ENCODE results near the gene FGF12.

GRCh38 chr3:192207239-192207638 is 520.1 kb downstream of the FGF12 start:
- no peak for TF ChIP-seq GABPA (IDR thresholded peaks at IDR 0.05; ENCODE audit: low read depth)
- TF ChIP-seq CTCF (IDR thresholded peaks at IDR 0.05): no peak
- TF ChIP-seq JUND (IDR thresholded peaks at IDR 0.05): no peak
- no peak for TF ChIP-seq MXI1 (IDR thresholded peaks at IDR 0.05; ENCODE audit: low read depth, low read length)
- no peak for TF ChIP-seq POLR2AphosphoS5 (IDR thresholded peaks at IDR 0.05; ENCODE audit: low read depth, low read length)
- TF ChIP-seq RCOR1 (IDR thresholded peaks at IDR 0.05; ENCODE audit: low read length): no peak
- TF ChIP-seq RFX5 (IDR thresholded peaks at IDR 0.05; ENCODE audit: low read length): no peak
- TF ChIP-seq RAD21 (IDR thresholded peaks at IDR 0.05; ENCODE audit: low read length): no peak
